SU-DHL-6 (cell line): ENCODE measurements around the gene DGKH.
A peak's percentile ranks its signal among the peaks of the same experiment; 100 is the strongest.

Experiments used
- H2AFZ ChIP-seq: fragments of 200-600 bp; sonication (generic); 2 replicates; pipeline ENCODE4 v1.6.1; 2014; ENCODE audit warnings: low read depth, mild to moderate bottlenecking, moderate library complexity, mixed read lengths, antibody characterized with exemption, low read length; ENCODE audit not compliant: severe bottlenecking
- H3F3A ChIP-seq: fragments of 200-600 bp; shearing (Covaris generic); 2 replicates; pipeline ENCODE4 v1.6.0; 2016; ENCODE audit warnings: antibody characterized with exemption, mild to moderate bottlenecking; ENCODE audit not compliant: insufficient read depth
- H3K27ac ChIP-seq: fragments of 200-600 bp; sonication (generic); 2 replicates; pipeline ENCODE4 v1.5.1; 2016; ENCODE audit warnings: low read depth, mild to moderate bottlenecking, low read length, moderate library complexity, mixed read lengths
- H3K27me3 ChIP-seq: fragments of 200-600 bp; sonication (generic), shearing (Covaris generic); 2 replicates; pipeline ENCODE4 v1.6.0; 2014; ENCODE audit warnings: mild to moderate bottlenecking, low read length
- H3K36me3 ChIP-seq: fragments of 200-600 bp; sonication (generic); 2 replicates; pipeline ENCODE4 v1.6.1; 2014; ENCODE audit warnings: mild to moderate bottlenecking, low read length, mixed read lengths
- H3K4me2 ChIP-seq: fragments of 300-600, 200-600 bp; shearing (Covaris generic), sonication (generic); 2 replicates; pipeline ENCODE4 v1.6.0; 2014; ENCODE audit warnings: low read length, low read depth, mild to moderate bottlenecking; ENCODE audit not compliant: poor library complexity, severe bottlenecking
- H3K4me3 ChIP-seq: fragments of 200-600 bp; sonication (generic); 2 replicates; pipeline ENCODE4 v1.5.1; 2014; ENCODE audit warnings: antibody characterized with exemption, low read length, mild to moderate bottlenecking, mixed read lengths; ENCODE audit not compliant: insufficient read depth, poor library complexity, severe bottlenecking
- H3K79me2 ChIP-seq: fragments of 200-600 bp; sonication (generic); 2 replicates; pipeline ENCODE4 v1.6.1; 2014; ENCODE audit warnings: mild to moderate bottlenecking, low read length, moderate library complexity; ENCODE audit not compliant: insufficient read depth
- H3K9ac ChIP-seq: fragments of 200-600 bp; sonication (generic); 2 replicates; pipeline ENCODE4 v1.7.0; 2014; ENCODE audit warnings: mild to moderate bottlenecking, low read length
- H3K9me2 ChIP-seq: fragments of 200-600 bp; sonication (generic); replicated peaks from 2 replicates; pipeline ENCODE4 v1.6.1; 2014; ENCODE audit warnings: low read length; ENCODE audit not compliant: insufficient read depth
- H3K9me3 ChIP-seq: fragments of 200-600 bp; sonication (generic); 2 replicates; pipeline ENCODE4 v1.6.1; 2014; ENCODE audit warnings: low read length, mixed read lengths; ENCODE audit not compliant: insufficient read depth
- H4K20me1 ChIP-seq: fragments of 200-600 bp; sonication (generic); 2 replicates; pipeline ENCODE4 v1.6.1; 2014; ENCODE audit warnings: low read depth, mild to moderate bottlenecking, antibody characterized with exemption, low read length, moderate library complexity, mixed read lengths
- EZH2phosphoT487 ChIP-seq: fragments of 200-600 bp; sonication (generic), shearing (Covaris generic); conservative IDR thresholded peaks from 2 replicates; pipeline ENCODE4 v1.6.1; 2018; ENCODE audit warnings: mild to moderate bottlenecking, antibody characterized with exemption, low read length, moderate library complexity, mixed read lengths
- TF ChIP-seq, protein P1 (sequence below): fragments of 200-600 bp; sonication (generic); IDR thresholded peaks from one replicate; pipeline ENCODE4 v1.5.1; 2017; ENCODE audit warnings: antibody characterized with exemption, mild to moderate bottlenecking, low read length, moderate library complexity; ENCODE audit not compliant: insufficient read depth, poor library complexity, severe bottlenecking

The DGKH gene

DNA sequence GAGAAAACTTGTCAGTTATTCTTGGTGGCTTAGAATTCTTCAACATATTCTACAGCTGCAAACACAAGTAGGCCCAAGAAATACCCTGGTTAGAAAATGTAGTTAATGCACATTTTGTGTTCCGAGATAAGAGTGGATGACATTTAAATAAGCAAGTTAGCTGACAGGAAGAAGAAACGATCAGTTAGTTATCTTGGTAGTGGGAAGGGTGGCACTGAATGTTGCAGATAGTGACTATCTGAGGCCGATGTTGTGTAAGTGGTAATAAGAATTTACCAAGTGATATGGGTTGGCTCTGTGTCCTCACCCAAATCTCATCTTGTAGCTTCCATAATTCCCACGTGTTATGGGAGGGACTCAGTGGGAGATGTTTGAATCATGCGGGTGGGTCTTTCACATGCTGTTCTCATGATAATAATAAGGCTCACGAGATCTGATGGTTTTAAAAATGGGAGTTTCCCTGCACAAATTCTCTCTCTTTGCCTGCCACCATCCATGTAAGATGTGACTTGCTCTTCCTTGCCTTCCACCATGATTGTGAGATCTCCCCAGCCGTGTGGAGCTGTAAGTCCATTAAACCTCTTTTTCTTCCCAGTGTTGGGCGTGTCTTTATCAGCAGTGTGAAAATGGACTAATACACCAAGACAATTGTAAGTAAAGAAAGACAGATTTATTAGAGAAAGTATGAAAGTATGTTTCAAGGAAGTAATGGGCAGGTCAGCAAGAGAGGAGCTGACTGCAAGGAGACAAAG lies 212.6 kb downstream of the DGKH start:
- H3K36me3 ChIP-seq = no peaks in the 10 kb centered on the region
- H3K27ac ChIP-seq = no peak overlapping the region
- TF ChIP-seq, protein P1, sequence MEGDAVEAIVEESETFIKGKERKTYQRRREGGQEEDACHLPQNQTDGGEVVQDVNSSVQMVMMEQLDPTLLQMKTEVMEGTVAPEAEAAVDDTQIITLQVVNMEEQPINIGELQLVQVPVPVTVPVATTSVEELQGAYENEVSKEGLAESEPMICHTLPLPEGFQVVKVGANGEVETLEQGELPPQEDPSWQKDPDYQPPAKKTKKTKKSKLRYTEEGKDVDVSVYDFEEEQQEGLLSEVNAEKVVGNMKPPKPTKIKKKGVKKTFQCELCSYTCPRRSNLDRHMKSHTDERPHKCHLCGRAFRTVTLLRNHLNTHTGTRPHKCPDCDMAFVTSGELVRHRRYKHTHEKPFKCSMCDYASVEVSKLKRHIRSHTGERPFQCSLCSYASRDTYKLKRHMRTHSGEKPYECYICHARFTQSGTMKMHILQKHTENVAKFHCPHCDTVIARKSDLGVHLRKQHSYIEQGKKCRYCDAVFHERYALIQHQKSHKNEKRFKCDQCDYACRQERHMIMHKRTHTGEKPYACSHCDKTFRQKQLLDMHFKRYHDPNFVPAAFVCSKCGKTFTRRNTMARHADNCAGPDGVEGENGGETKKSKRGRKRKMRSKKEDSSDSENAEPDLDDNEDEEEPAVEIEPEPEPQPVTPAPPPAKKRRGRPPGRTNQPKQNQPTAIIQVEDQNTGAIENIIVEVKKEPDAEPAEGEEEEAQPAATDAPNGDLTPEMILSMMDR = no peak
- TF ChIP-seq EZH2phosphoT487 = no peak
- H3K79me2 ChIP-seq = no peaks in the 10 kb centered on the region
- H3K9ac ChIP-seq = no peak overlapping the region
- no peak overlapping the region for H3K4me2 ChIP-seq
- H3K9me3 ChIP-seq = no peaks in the 10 kb centered on the region
- no peaks in the 10 kb centered on the region for H4K20me1 ChIP-seq
- H3K9me2 ChIP-seq = no peaks in the 10 kb centered on the region
- no peaks in the 10 kb centered on the region for H3K27me3 ChIP-seq
- no peak overlapping the region for H3K4me3 ChIP-seq
- no peaks in the 10 kb centered on the region for H3F3A ChIP-seq
- no peak overlapping the region for H2AFZ ChIP-seq

DNA sequence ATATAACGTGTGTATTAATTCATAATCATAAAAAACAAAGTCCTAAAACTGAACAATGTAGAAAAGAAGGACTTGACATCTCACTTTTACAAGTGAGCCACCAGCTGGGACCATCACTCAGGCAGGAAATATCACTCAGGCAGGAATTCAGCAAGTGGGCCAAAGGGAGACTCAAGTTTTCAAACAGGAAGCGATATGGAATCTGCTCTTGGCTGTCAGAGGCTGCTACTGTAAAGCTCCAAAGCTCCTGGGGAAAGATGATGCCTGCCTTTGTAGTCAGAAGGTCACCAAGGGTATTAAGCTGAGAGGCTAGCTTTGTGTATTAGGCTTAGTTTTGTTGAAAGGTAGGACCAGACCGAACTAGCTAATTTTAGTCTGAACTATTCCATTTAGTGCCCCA lies 218.0 kb downstream of the DGKH start:
- TF ChIP-seq EZH2phosphoT487 = no peak
- TF ChIP-seq, protein P1 = no peak
- H3K27ac ChIP-seq = no peak overlapping the region
- no peaks in the 10 kb centered on the region for H3K36me3 ChIP-seq
- no peaks in the 10 kb centered on the region for H3K79me2 ChIP-seq
- H3K27me3 ChIP-seq = no peaks in the 10 kb centered on the region
- no peaks in the 10 kb centered on the region for H4K20me1 ChIP-seq
- H3K9me2 ChIP-seq = no peaks in the 10 kb centered on the region
- no peak overlapping the region for H3K4me3 ChIP-seq
- no peak overlapping the region for H2AFZ ChIP-seq
- no peak overlapping the region for H3K4me2 ChIP-seq
- no peaks in the 10 kb centered on the region; the same call in 1 of the 2 replicates for H3F3A ChIP-seq
- no peak overlapping the region for H3K9ac ChIP-seq
- H3K9me3 ChIP-seq = no peaks in the 10 kb centered on the region

DNA sequence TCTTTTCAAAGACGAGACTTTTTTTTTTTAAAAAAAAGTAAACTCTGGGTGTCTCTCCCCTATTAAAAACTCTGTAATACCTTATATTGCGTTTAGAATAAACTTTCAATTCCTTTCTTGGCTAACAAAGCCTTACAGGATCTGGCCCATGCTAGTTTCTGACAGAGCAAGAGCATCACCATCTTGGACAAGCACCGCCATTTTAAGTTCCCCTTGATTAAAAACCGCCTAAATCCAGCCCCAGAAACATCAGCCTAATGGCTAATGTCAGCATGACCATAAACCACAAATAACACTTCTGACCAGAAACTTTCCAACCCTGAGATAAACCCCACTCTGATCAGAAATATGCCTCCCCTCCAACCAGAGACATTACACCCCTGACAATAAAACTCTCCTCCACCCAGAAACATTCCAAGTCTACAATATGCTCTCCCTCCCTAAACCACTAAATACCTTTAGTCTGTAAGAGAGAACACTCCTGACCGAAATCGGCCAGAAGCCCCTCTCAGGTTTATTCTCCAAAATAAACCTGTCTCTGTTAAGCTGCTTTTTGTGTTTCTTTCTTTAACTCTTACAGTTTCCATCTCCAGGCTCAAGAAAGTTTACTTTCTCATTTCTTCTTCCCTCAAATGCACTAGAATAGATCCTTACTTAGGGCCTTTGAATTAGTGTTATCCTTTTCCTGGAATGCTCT lies 221.9 kb downstream of the DGKH start:
- Histone ChIP-seq H3K4me2 (peak overlapping the region; percentile 84), H2AFZ (peak overlapping the region; percentile 87)
- TF ChIP-seq, protein P1 = no peak
- no peak for TF ChIP-seq EZH2phosphoT487

More for the DNA sequence above, 221.9 kb downstream of the DGKH start:
- Histone ChIP-seq H3K79me2 (peaks cover 32% of the 10 kb centered on the region), H4K20me1 (no peaks in the 10 kb centered on the region), H3K4me3 (no peak overlapping the region), H3K27me3 (no peaks in the 10 kb centered on the region), H3F3A (peaks cover 6% of the 10 kb centered on the region; the same call in 1 of the 2 replicates), H3K36me3 (no peaks in the 10 kb centered on the region), H3K9me3 (no peaks in the 10 kb centered on the region), H3K9me2 (no peaks in the 10 kb centered on the region), H3K9ac (peak overlapping the region; percentile 65), H3K27ac (no peak overlapping the region)
